CD4-positive, alpha-beta T cell treated with Interferon alpha-2 for 1 hour (primary cell): Measurements from ENCODE around the gene PYM1.
A peak's percentile ranks its signal among the peaks of the same experiment; 100 is the strongest.

ENCODE experiments used
- DNase-seq, 2 donors: peaks; one replicate each; pipeline ENCODE4 v3.0.0-alpha.2; 2020 to 2022

The PYM1 gene

GRCh38 chr12:55927588-55928502, at the start of gene PYM1:
TSS of gene PYM1 (minus strand) at chr12:55927894. CDS start at chr12:55927761, 133 bp downstream.
- DNase-seq, result peak; percentile 72 to 81

- peak; percentile 34 to 48 for DNase-seq
Observed at GRCh38 chr12:55974308-55974730, 46.6 kb upstream of the PYM1 start.

- DNase-seq, result peak; percentile 100
Observed at GRCh38 chr12:55973599-55974307, 46.1 kb upstream of the PYM1 start, which contains the start of gene RAB5B. TSS of gene RAB5B (plus strand) at chr12:55974078. CDS start at chr12:55986961, 12,883 bp downstream.

GRCh38 chr12:55972911-55973598, 45.4 kb upstream of the PYM1 start:
- peak; percentile 24 to 55 for DNase-seq

- DNase-seq, result no peak
Observed at GRCh38 chr12:55972456-55972855, 44.8 kb upstream of the PYM1 start.

- DNase-seq, result no peak
Observed at GRCh38 chr12:55972042-55972441, 44.3 kb upstream of the PYM1 start.

GRCh38 chr12:55970775-55971174, 43.1 kb upstream of the PYM1 start:
- DNase-seq, result no peak

- DNase-seq, result no peak
Observed at GRCh38 chr12:55969356-55969755, 41.7 kb upstream of the PYM1 start.

GRCh38 chr12:55966408-55967281, 39.0 kb upstream of the PYM1 start, which contains the start of gene CDK2:
TSS of gene CDK2 (plus strand) at chr12:55966830. CDS start at chr12:55967009, 179 bp downstream.
- DNase-seq, result peak; percentile 86 to 90

- no peak for DNase-seq
Observed at GRCh38 chr12:55965941-55966407, 38.3 kb upstream of the PYM1 start, which contains the start of gene PMEL. TSS of gene PMEL (minus strand) at chr12:55966042. CDS start at chr12:55966011, 31 bp downstream.

GRCh38 chr12:55965240-55965639, 37.5 kb upstream of the PYM1 start:
- DNase-seq, result no peak

- DNase-seq, result no peak
Observed at GRCh38 chr12:55963760-55964159, 36.1 kb upstream of the PYM1 start.

- DNase-seq, result no peak
Observed at GRCh38 chr12:55957106-55957859, 29.6 kb upstream of the PYM1 start.

- peak; percentile 15 to 44 for DNase-seq
Observed at GRCh38 chr12:55955800-55956508, 28.3 kb upstream of the PYM1 start.

GRCh38 chr12:55955344-55955743, 27.6 kb upstream of the PYM1 start:
- no peak for DNase-seq

GRCh38 chr12:55946553-55946952, 18.9 kb upstream of the PYM1 start:
- no peak for DNase-seq

GRCh38 chr12:55942577-55943136, 15.0 kb upstream of the PYM1 start:
- no peak for DNase-seq

GRCh38 chr12:55942055-55942454, 14.4 kb upstream of the PYM1 start:
- DNase-seq, result no peak

- DNase-seq, result peak; percentile 85 to 90
Observed at GRCh38 chr12:55940065-55940732, 12.5 kb upstream of the PYM1 start.
